ENCODE measurements around the gene SETD1B.
"Not testable (repeated sequence)": the region's sequence is repeated elsewhere in the genome, so short reads cannot be mapped to it uniquely, and the experiment has no call there.

Gene SETD1B

DNA sequence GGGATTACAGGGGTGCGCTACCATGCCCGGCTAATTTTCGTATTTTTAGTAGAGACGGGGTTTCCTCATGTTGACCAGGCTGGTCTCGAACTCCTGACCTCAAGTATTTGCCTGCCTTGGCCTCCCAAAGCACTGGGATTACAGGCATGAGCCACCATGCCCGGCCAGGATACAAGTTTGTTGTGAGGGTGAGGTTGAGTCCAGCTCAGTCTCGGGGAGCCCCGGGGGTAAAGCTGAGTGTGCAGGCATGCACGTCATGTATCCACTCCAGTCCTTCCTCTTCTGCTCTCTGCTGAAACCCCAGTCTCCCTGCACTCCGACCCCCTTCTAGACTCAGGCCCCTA lies 54.5 kb downstream of the SETD1B start:
- H3K4me2 ChIP-seq (ENCODE audit: low read depth, low read length), result no peak overlapping the region

DNA sequence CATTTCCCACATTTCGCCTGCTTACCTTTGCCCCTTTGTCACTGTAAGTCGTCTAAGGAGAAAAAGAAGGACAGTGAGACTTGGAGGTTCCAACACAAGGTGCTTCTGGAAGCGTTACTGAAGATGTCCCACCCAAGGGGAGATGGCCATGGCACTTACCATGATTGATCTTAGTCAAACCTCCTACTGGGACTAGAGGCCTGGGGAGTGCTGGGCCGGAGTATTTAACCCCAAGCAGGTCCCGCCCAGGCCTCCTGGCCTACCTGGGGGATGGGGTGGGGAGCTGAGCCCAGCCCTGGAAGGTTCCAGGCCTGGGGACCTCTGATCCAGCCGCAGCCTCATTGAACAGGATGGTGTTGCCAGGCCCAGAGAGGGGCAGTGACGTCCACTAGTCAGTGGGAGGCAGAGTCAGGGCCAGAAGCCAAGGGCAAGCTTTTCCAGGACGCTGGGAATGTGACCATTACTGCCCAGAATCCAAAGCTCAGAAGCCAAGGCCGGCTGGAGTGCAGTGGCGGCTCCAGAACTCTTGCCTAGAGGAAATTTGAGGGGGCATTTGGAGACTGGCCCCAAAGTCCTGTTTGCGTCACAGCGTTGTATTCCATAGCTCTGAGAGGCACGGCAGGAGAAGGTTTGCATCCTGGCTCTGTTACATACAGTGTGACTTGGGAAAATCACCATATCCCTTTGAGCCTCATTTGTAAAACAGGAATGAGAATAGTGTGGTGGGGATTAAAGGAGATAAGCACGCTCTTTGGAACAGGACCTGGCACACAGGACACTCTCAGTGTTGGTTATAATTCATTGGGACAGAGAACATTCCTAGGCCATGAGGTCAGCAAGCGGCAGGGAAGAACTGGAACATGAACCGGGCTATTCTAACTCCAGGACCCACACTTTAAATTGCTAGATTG lies 55.1 kb downstream of the SETD1B start, which contains the start of gene HPD:
HPD (minus strand) TSS at position 198 of the 911 bp plus-strand sequence; CDS start at position 162, 36 bp downstream.
- no peaks in the 10 kb centered on the region for H3K79me2 ChIP-seq (ENCODE audit: low read length)
- H4K20me1 ChIP-seq (ENCODE audit: insufficient read depth, low read length), result no peaks in the 10 kb centered on the region
- H3K4me1 ChIP-seq (ENCODE audit: low read length), result no peaks in the 10 kb centered on the region
- H3K9me2 ChIP-seq (replicated peaks; ENCODE audit: insufficient read depth, low read length), result no peaks in the 10 kb centered on the region
- H3F3A ChIP-seq (ENCODE audit: insufficient read depth, low read length), result no peaks in the 10 kb centered on the region
- H3K4me2 ChIP-seq (ENCODE audit: low read depth, low read length), result no peak within 1 kb of the TSS
- no peak for TF ChIP-seq EZH2phosphoT487 (IDR thresholded peaks at IDR 0.05; ENCODE audit: low read length)
- TF ChIP-seq, protein P1, sequence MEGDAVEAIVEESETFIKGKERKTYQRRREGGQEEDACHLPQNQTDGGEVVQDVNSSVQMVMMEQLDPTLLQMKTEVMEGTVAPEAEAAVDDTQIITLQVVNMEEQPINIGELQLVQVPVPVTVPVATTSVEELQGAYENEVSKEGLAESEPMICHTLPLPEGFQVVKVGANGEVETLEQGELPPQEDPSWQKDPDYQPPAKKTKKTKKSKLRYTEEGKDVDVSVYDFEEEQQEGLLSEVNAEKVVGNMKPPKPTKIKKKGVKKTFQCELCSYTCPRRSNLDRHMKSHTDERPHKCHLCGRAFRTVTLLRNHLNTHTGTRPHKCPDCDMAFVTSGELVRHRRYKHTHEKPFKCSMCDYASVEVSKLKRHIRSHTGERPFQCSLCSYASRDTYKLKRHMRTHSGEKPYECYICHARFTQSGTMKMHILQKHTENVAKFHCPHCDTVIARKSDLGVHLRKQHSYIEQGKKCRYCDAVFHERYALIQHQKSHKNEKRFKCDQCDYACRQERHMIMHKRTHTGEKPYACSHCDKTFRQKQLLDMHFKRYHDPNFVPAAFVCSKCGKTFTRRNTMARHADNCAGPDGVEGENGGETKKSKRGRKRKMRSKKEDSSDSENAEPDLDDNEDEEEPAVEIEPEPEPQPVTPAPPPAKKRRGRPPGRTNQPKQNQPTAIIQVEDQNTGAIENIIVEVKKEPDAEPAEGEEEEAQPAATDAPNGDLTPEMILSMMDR (IDR thresholded peaks at IDR 0.05; ENCODE audit: low read length), result no peak
- TF ChIP-seq EZH2 (optimal IDR thresholded peaks at IDR 0.05; ENCODE audit: low read depth, low read length), result no peak
- no peak within 1 kb of the TSS for H3K9ac ChIP-seq (ENCODE audit: low read length)
- H2AFZ ChIP-seq (ENCODE audit: low read length), result no peak within 1 kb of the TSS
- no peak within 1 kb of the TSS for H3K27ac ChIP-seq (ENCODE audit: low read length)
- H3K27me3 ChIP-seq (replicated peaks; ENCODE audit: insufficient read depth, low read length), result no peaks in the 10 kb centered on the region
- no peaks in the 10 kb centered on the region for H3K9me3 ChIP-seq (replicated peaks; ENCODE audit: insufficient read depth, low read length)
- H3K36me3 ChIP-seq (replicated peaks; ENCODE audit: insufficient read depth, low read length), result no peaks in the 10 kb centered on the region
- DNase-seq, result no peak
- H3K4me3 ChIP-seq (ENCODE audit: low read length), result no peak within 1 kb of the TSS

More for the DNA sequence above, 54.5 kb downstream of the SETD1B start:
- Histone ChIP-seq H2AFZ (ENCODE audit: low read length) (no peak overlapping the region), H3K4me1 (ENCODE audit: low read length) (no peaks in the 10 kb centered on the region), H3K9me3 (replicated peaks; ENCODE audit: insufficient read depth, low read length) (no peaks in the 10 kb centered on the region), H3K4me3 (ENCODE audit: low read length) (no peak overlapping the region), H3K9me2 (replicated peaks; ENCODE audit: insufficient read depth, low read length) (no peaks in the 10 kb centered on the region), H3K27me3 (replicated peaks; ENCODE audit: insufficient read depth, low read length) (no peaks in the 10 kb centered on the region), H3K9ac (ENCODE audit: low read length) (no peak overlapping the region), H3K27ac (ENCODE audit: low read length) (no peak overlapping the region), H3K79me2 (ENCODE audit: low read length) (no peaks in the 10 kb centered on the region), H4K20me1 (ENCODE audit: insufficient read depth, low read length) (no peaks in the 10 kb centered on the region), H3F3A (ENCODE audit: insufficient read depth, low read length) (no peaks in the 10 kb centered on the region), H3K36me3 (replicated peaks; ENCODE audit: insufficient read depth, low read length) (no peaks in the 10 kb centered on the region)
- TF ChIP-seq EZH2 (optimal IDR thresholded peaks at IDR 0.05; ENCODE audit: low read depth, low read length) (no peak), EZH2phosphoT487 (IDR thresholded peaks at IDR 0.05; ENCODE audit: low read length) (no peak)
- TF ChIP-seq, protein P1 (IDR thresholded peaks at IDR 0.05; ENCODE audit: low read length), result no peak
- no peak for DNase-seq

DNA sequence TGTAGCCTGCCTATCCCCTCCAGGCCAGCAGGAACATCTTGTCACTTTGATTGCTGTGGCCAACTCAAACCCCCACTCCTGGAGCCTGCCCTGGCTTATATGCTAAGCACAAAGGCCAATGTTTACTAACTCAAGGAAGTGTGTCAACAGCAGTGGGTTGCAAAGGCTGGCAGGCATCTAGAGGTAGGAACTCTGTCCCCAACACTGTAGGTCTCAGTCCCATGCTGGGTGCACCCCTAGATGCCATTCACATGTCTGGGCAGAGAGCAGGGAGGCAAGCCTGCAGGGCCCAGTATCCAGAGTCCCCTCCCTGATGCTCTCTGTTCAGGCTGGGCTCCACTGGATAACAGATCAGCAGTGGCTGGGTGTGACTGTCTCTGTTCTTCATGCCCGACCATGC lies 56.4 kb downstream of the SETD1B start:
- H3K36me3 ChIP-seq (replicated peaks; ENCODE audit: insufficient read depth, low read length), result no peaks in the 10 kb centered on the region
- H3K9me2 ChIP-seq (replicated peaks; ENCODE audit: insufficient read depth, low read length), result no peaks in the 10 kb centered on the region
- H3K4me3 ChIP-seq (ENCODE audit: low read length), result no peak overlapping the region
- no peak overlapping the region for H3K9ac ChIP-seq (ENCODE audit: low read length)
- no peak overlapping the region for H3K27ac ChIP-seq (ENCODE audit: low read length)
- TF ChIP-seq, protein P1 (IDR thresholded peaks at IDR 0.05; ENCODE audit: low read length), result no peak
- TF ChIP-seq EZH2phosphoT487 (IDR thresholded peaks at IDR 0.05; ENCODE audit: low read length) (no peak), EZH2 (optimal IDR thresholded peaks at IDR 0.05; ENCODE audit: low read depth, low read length) (no peak)
- H3K79me2 ChIP-seq (ENCODE audit: low read length), result no peaks in the 10 kb centered on the region
- no peak overlapping the region for H2AFZ ChIP-seq (ENCODE audit: low read length)
- no peaks in the 10 kb centered on the region for H3K4me1 ChIP-seq (ENCODE audit: low read length)
- H3K4me2 ChIP-seq (ENCODE audit: low read depth, low read length), result no peak overlapping the region
- DNase-seq, result no peak
- H3F3A ChIP-seq (ENCODE audit: insufficient read depth, low read length), result no peaks in the 10 kb centered on the region
- H3K27me3 ChIP-seq (replicated peaks; ENCODE audit: insufficient read depth, low read length), result no peaks in the 10 kb centered on the region
- no peaks in the 10 kb centered on the region for H3K9me3 ChIP-seq (replicated peaks; ENCODE audit: insufficient read depth, low read length)
- no peaks in the 10 kb centered on the region for H4K20me1 ChIP-seq (ENCODE audit: insufficient read depth, low read length)

DNA sequence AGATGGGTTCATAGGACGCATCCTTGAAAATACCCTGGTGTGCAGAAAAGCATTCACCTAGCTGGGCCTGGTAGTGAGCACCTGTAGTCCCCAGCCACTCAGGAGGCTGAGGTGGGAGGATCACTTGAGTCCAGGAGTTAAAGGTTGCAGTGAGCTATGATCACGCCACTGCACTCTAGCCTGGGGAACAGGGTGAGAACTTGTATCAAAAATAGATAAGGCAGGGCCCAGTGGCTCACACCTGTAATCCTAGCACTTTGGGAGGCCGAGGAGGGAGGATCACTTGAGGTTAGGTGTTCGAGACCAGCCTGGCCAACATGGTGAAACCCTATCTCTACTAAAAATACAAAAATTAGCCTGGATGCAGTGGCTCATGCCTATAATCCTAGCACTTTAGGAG lies 56.9 kb downstream of the SETD1B start:
- H3K27ac ChIP-seq (ENCODE audit: low read length); H4K20me1 ChIP-seq (ENCODE audit: insufficient read depth, low read length); H3K36me3 ChIP-seq (replicated peaks; ENCODE audit: insufficient read depth, low read length); H3K4me2 ChIP-seq (ENCODE audit: low read depth, low read length); H3K4me3 ChIP-seq (ENCODE audit: low read length); H3K9me3 ChIP-seq (replicated peaks; ENCODE audit: insufficient read depth, low read length); H3F3A ChIP-seq (ENCODE audit: insufficient read depth, low read length); H3K79me2 ChIP-seq (ENCODE audit: low read length); H3K4me1 ChIP-seq (ENCODE audit: low read length); H3K9ac ChIP-seq (ENCODE audit: low read length); H2AFZ ChIP-seq (ENCODE audit: low read length); H3K27me3 ChIP-seq (replicated peaks; ENCODE audit: insufficient read depth, low read length); H3K9me2 ChIP-seq (replicated peaks; ENCODE audit: insufficient read depth, low read length); DNase-seq: not testable (repeated sequence)
